GM12878 (cell line): ENCODE data around the gene BPIFB4. TPM values are rescaled to one million over a fixed set of nuclear protein-coding genes. Genes with fewer than 3 reads are reported as not detected.

ENCODE experiments used
- ATAC-seq: fragments of 200-7000 bp; cut with Tn5 transposase; 3 replicates; pipeline ENCODE4 v1.9.1; 2020; ENCODE audit warnings: mild to moderate bottlenecking, moderate library complexity
- BruUV-seq: library from RNA; stranded (reverse); fragments of 400-500 nt; replicated peaks from 2 replicates; lab custom pipeline; 2021; lab: Mats Ljungman, UMichigan
- CTCF ChIA-PET: fragments of 300-600 bp; sonication (Branson Sonifier 250); formaldehyde crosslinking; extraction: SDS; loops from one replicate; lab custom pipeline; 2021; ENCODE audit warnings: inconsistent platforms; lab: Yijun Ruan, JAX
- POLR2A ChIA-PET: fragments of 350-600 bp; formaldehyde crosslinking; extraction: SDS; loops from one replicate; lab custom pipeline; 2021; ENCODE audit warnings: inconsistent platforms; lab: Charles Lee
- RAD21 ChIA-PET: fragments of 300-600 bp; sonication (Branson Sonifier 250); formaldehyde crosslinking; loops from one replicate; lab custom pipeline; 2023; ENCODE audit warnings: antibody characterized with exemption; ENCODE audit not compliant: unreplicated experiment; lab: Charles Lee
- SMC1A ChIA-PET: fragments of 300-600 bp; sonication (Branson Sonifier 250); formaldehyde crosslinking; loops from one replicate; lab custom pipeline; 2023; ENCODE audit not compliant: unreplicated experiment, uncharacterized antibody; lab: Charles Lee
- DNase-seq: peaks from one replicate; pipeline ENCODE4 v3.0.0-alpha.2; 2011; ENCODE audit warnings: low read depth, low spot score
- FAIRE-seq: peaks from 3 replicates; lab custom pipeline; 2011; peaks lifted over from hg19 to GRCh38; lab: Jason Lieb, UNC
- H2AFZ ChIP-seq: 2 replicates; pipeline ENCODE4 v1.6.0; 2011; ENCODE audit warnings: low read depth, low read length, control low read depth; ENCODE audit not compliant: control insufficient read depth
- H3K27ac ChIP-seq: 2 replicates; pipeline ENCODE4 v1.5.1; 2011; ENCODE audit warnings: control low read depth; ENCODE audit not compliant: control insufficient read depth, insufficient read depth
- H3K27me3 ChIP-seq, 2 experiments: replicated peaks in 1 of 2; 2 replicates each; pipeline versions ENCODE4 v1.6.0 to v1.6.1; 2011; ENCODE audit warnings: low read length in 1 of 2; ENCODE audit not compliant: control insufficient read depth in 2 of 2, insufficient read depth in 2 of 2
- H3K36me3 ChIP-seq, 2 experiments: 2 replicates each; pipeline ENCODE4 v1.5.1; 2011; ENCODE audit warnings: low read length in 1 of 2; ENCODE audit not compliant: control insufficient read depth in 2 of 2, insufficient read depth in 2 of 2
- H3K4me1 ChIP-seq: 2 replicates; pipeline ENCODE4 v1.6.1; 2011; ENCODE audit warnings: mild to moderate bottlenecking, low read length, moderate library complexity, mixed read lengths; ENCODE audit not compliant: control insufficient read depth, insufficient read depth
- H3K4me2 ChIP-seq: 2 replicates; pipeline ENCODE4 v1.6.0; 2011; ENCODE audit warnings: control low read depth; ENCODE audit not compliant: control insufficient read depth, insufficient read depth
- H3K4me3 ChIP-seq: fragments of 200-600 bp; sonication (generic); 2 replicates; pipeline ENCODE4 v1.5.1; 2016
- H3K79me2 ChIP-seq: 2 replicates; pipeline ENCODE4 v1.6.0; 2011; ENCODE audit warnings: low read length; ENCODE audit not compliant: control insufficient read depth, insufficient read depth
- H3K9ac ChIP-seq: 2 replicates; pipeline ENCODE4 v1.8.0; 2011; ENCODE audit warnings: low read length, control low read depth, mixed read lengths; ENCODE audit not compliant: control insufficient read depth, insufficient read depth
- H3K9me3 ChIP-seq: replicated peaks from 3 replicates; pipeline ENCODE4 v1.5.1; 2011; ENCODE audit warnings: mild to moderate bottlenecking, low read length; ENCODE audit not compliant: control insufficient read depth, insufficient read depth
- H4K20me1 ChIP-seq: 2 replicates; pipeline ENCODE4 v1.6.0; 2011; ENCODE audit not compliant: control insufficient read depth, insufficient read depth
- CBFB ChIP-seq: IDR thresholded peaks from 2 replicates; pipeline ENCODE4 v1.6.1; 2016; ENCODE audit warnings: antibody characterized with exemption, low read depth
- EP300 ChIP-seq, 2 experiments: fragments of 150-350 bp in 1 of 2; IDR thresholded peaks; 2 replicates each; pipeline ENCODE4 v1.6.1; 2011 to 2012; ENCODE audit warnings: low read depth in 2 of 2, low read length in 2 of 2, borderline replicate concordance in 1 of 2, improper control_type of control experiment in 1 of 2, inconsistent platforms in 1 of 2; ENCODE audit not compliant: control insufficient read depth in 1 of 2
- ETV6 ChIP-seq, 2 experiments: fragments of 450-650 bp in 1 of 2; IDR thresholded peaks in 1 of 2; conservative IDR thresholded peaks in 1 of 2; 2 replicates each; pipeline ENCODE4 v1.6.1; 2014; ENCODE audit warnings: antibody characterized with exemption in 1 of 2, borderline replicate concordance in 1 of 2, low read depth in 1 of 2, mild to moderate bottlenecking in 1 of 2, moderate library complexity in 1 of 2
- LARP7 ChIP-seq: fragments of 450-650 bp; IDR thresholded peaks from 2 replicates; pipeline ENCODE4 v1.6.1; 2017; ENCODE audit warnings: mild to moderate bottlenecking
- NR2C2 ChIP-seq: IDR thresholded peaks from 2 replicates; pipeline ENCODE4 v1.6.1; 2011; ENCODE audit warnings: borderline replicate concordance, low read depth; ENCODE audit not compliant: control insufficient read depth, insufficient read length
- RAD21 ChIP-seq: IDR thresholded peaks from 2 replicates; pipeline ENCODE4 v1.6.1; 2011; ENCODE audit warnings: mild to moderate bottlenecking, low read depth, low read length, moderate library complexity; ENCODE audit not compliant: insufficient read depth
- RAD51 ChIP-seq: fragments of 450-650 bp; IDR thresholded peaks from 2 replicates; pipeline ENCODE4 v1.6.1; 2016; ENCODE audit warnings: moderate library complexity, mild to moderate bottlenecking, inconsistent platforms
- RB1 ChIP-seq: fragments of 450-650 bp; formaldehyde crosslinking; IDR thresholded peaks from 2 replicates; pipeline ENCODE4 v1.6.1; 2017; ENCODE audit warnings: mild to moderate bottlenecking, borderline replicate concordance
- RCOR1 ChIP-seq: conservative IDR thresholded peaks from 2 replicates; pipeline ENCODE4 v1.6.1; 2012; ENCODE audit warnings: low read depth, low read length, improper control_type of control experiment
- SMAD5 ChIP-seq: IDR thresholded peaks from 2 replicates; pipeline ENCODE4 v1.6.1; 2016; ENCODE audit warnings: antibody characterized with exemption, low read depth
- SREBF2 ChIP-seq: IDR thresholded peaks from 2 replicates; pipeline ENCODE4 v1.6.1; 2012; ENCODE audit warnings: mild to moderate bottlenecking, low read length
- STAT3 ChIP-seq: IDR thresholded peaks from 2 replicates; pipeline ENCODE4 v1.6.1; 2011; ENCODE audit warnings: low read depth, low read length, improper control_type of control experiment
- SUPT20H ChIP-seq: IDR thresholded peaks from 2 replicates; pipeline ENCODE4 v1.6.1; 2011; ENCODE audit warnings: low read depth, mild to moderate bottlenecking, low read length, moderate library complexity, borderline replicate concordance; ENCODE audit not compliant: control insufficient read depth
- TCF7 ChIP-seq: IDR thresholded peaks from 2 replicates; pipeline ENCODE4 v1.6.1; 2014; ENCODE audit warnings: antibody characterized with exemption, borderline replicate concordance
- WRNIP1 ChIP-seq: IDR thresholded peaks from 2 replicates; pipeline ENCODE4 v1.6.1; 2011; ENCODE audit warnings: low read depth, low read length, improper control_type of control experiment, borderline replicate concordance
- YBX1 ChIP-seq: fragments of 450-650 bp; IDR thresholded peaks from 2 replicates; pipeline ENCODE4 v1.6.1; 2016; ENCODE audit warnings: antibody characterized with exemption
- WGBS: methylation state at CpG from one replicate; pipeline ENCODE4 v1.1.6; 2016; ENCODE audit warnings: low lambda C conversion rate; ENCODE audit not compliant: insufficient replicate concordance, insufficient coverage; ENCODE audit errors: missing lambda C conversion rate; 5-methylcytosine and 5-hydroxymethylcytosine counted together
- in situ Hi-C: fragments of 300-500 bp; cut with MboI; formaldehyde crosslinking; loops from 9 replicates; pipeline ENCODE4 v1.14.3; 2018; ENCODE audit warnings: mixed read lengths
- intact Hi-C: fragments of 100-400 bp; cut with micrococcal nuclease; formaldehyde crosslinking; loops from one replicate; pipeline ENCODE4 v1.14.2; 2022; ENCODE audit not compliant: unreplicated experiment
- polyA plus RNA-seq, 11 experiments: library from polyadenylated mRNA; depleted of rRNA in 4 of 11; unstranded in 6 of 11; stranded (reverse) in 5 of 11; fragments of >200 nt; fragmentation: Nextera tagmentation in 4 of 11; fragmentation: Illumina TruSeq in 1 of 11; extraction: Ambion mirVana in 4 of 11; extraction: Trizol in 1 of 11; gene quantifications; 1 replicate in 1 of 11; 2 replicates in 10 of 11; pipeline versions ENCODE4 v1.2.1 to v1.2.3, GENCODE V29; 2011 to 2016; ENCODE audit warnings: inconsistent platforms in 2 of 11, missing spikeins in 2 of 11, low read depth in 1 of 11
- total RNA-seq, 4 experiments: library from RNA; depleted of rRNA in 3 of 4; stranded (reverse); fragments of >200 nt in 3 of 4; fragmentation: Illumina TruSeq in 1 of 4; extraction: Trizol in 1 of 4; gene quantifications; 2 replicates each; pipeline versions ENCODE4 v1.2.1 to v1.2.3, GENCODE V29; 2013 to 2021
- TF ChIP-seq, protein P1 (sequence below): fragments of 150-350 bp; IDR thresholded peaks from 2 replicates; pipeline ENCODE4 v1.6.1; 2014; ENCODE audit warnings: mild to moderate bottlenecking, low read depth, low read length

BPIFB4 gene
- total and polyA plus RNA-seq, 10 of the 15 experiments (the other 5 are each of a cell fraction or from before 2014, with no cell fraction given): 0.12 TPM; not detected in 9

DNA sequence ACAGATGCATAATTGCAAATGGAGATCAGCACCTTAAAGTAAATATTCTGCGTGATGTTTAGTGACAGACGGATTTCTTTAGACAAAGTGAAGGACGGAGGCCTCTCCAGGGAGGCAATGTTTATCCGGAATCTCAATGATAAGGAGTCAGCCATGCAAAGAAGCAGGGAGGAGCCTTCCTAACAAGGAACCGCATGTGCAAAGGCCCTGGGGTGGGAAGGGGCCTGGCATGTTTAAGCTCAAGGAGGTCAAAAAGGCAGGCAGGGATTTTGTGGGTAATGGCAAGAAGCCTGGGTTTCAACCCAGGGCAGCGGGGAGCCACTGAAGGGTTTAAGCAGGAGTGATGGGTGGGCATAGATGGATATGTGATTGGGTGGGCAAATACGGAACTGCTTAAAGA, 25.1 kb upstream of the BPIFB4 start:
- Histone ChIP-seq H3K36me3 (no peaks in the 10 kb centered on the region), H3K4me2 (no peak overlapping the region), H3K9me3 (no peaks in the 10 kb centered on the region), H3K27me3 (no peaks in the 10 kb centered on the region; a peak in 1 of 4 replicates), H3K79me2 (no peaks in the 10 kb centered on the region), H3K4me3 (no peak overlapping the region), H4K20me1 (no peaks in the 10 kb centered on the region), H3K9ac (no peak overlapping the region), H3K27ac (no peak overlapping the region), H2AFZ (no peak overlapping the region), H3K4me1 (no peaks in the 10 kb centered on the region)
- FAIRE-seq (no peak), DNase-seq (no peak), ATAC-seq (no peak)
- WGBS: 37% methylated on average over 7 of the region's 7 CpGs
- in situ Hi-C loops (no loop called here), intact Hi-C loops (no loop called here)
- no TSS peak for BruUV-seq
- SMC1A ChIA-PET: no interaction called here
- POLR2A ChIA-PET: no interaction called here
- RAD21 ChIA-PET: no interaction called here
- no peak for TF ChIP-seq STAT3
- no peak for TF ChIP-seq WRNIP1
- no peak for TF ChIP-seq RAD21
- no peak for TF ChIP-seq SREBF2
- TF ChIP-seq ETV6 (conservative IDR thresholded peaks at IDR 0.05 in 1 of 2, IDR thresholded peaks at IDR 0.05 in 1 of 2; ENCODE audit: borderline replicate concordance in 1 of 2, low read depth in 1 of 2): no peak
- no peak for TF ChIP-seq EP300 (IDR thresholded peaks at IDR 0.05; ENCODE audit: borderline replicate concordance in 1 of 2, control insufficient read depth in 1 of 2, low read depth in 2 of 2, low read length in 2 of 2)
- TF ChIP-seq SUPT20H: no peak
- no peak for TF ChIP-seq YBX1
- no peak for TF ChIP-seq CBFB
- TF ChIP-seq SMAD5: no peak
- no peak for TF ChIP-seq RAD51
- TF ChIP-seq TCF7: no peak
- no peak for TF ChIP-seq NR2C2
- TF ChIP-seq, protein P1, sequence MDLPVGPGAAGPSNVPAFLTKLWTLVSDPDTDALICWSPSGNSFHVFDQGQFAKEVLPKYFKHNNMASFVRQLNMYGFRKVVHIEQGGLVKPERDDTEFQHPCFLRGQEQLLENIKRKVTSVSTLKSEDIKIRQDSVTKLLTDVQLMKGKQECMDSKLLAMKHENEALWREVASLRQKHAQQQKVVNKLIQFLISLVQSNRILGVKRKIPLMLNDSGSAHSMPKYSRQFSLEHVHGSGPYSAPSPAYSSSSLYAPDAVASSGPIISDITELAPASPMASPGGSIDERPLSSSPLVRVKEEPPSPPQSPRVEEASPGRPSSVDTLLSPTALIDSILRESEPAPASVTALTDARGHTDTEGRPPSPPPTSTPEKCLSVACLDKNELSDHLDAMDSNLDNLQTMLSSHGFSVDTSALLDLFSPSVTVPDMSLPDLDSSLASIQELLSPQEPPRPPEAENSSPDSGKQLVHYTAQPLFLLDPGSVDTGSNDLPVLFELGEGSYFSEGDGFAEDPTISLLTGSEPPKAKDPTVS: no peak
- no peak for TF ChIP-seq LARP7
- TF ChIP-seq RB1: no peak
- TF ChIP-seq RCOR1: no peak
- CTCF ChIA-PET: no interaction called here
